NAMALWA (cell line): ENCODE measurements around the gene EIF2B4.
"Not testable (repeated sequence)": the region's sequence is repeated elsewhere in the genome, so short reads cannot be mapped to it uniquely, and the experiment has no call there.

Experiments used
- DNase-seq: peaks from one replicate; pipeline ENCODE4 v3.0.0-alpha.2; 2015; ENCODE audit warnings: low spot score

The EIF2B4 gene

GRCh38 chr2:27336173-27336572 is 34.0 kb downstream of the EIF2B4 start:
- DNase-seq, result no peak

- no peak for DNase-seq
These were observed 34.8 kb downstream of the EIF2B4 start for GRCh38 chr2:27335311-27335710.

- DNase-seq, result no peak
These were observed 45.4 kb downstream of the EIF2B4 start for GRCh38 chr2:27324720-27325119.

- DNase-seq, result no peak
These were observed 46.4 kb downstream of the EIF2B4 start for GRCh38 chr2:27323596-27324285.

GRCh38 chr2:27322766-27323595 is 47.2 kb downstream of the EIF2B4 start, which contains the start of gene MPV17:
TSS of gene MPV17 (minus strand) at chr2:27323097. CDS start at chr2:27322517, 580 bp downstream.
- peak; percentile 89 for DNase-seq

GRCh38 chr2:27322301-27322765 is 47.8 kb downstream of the EIF2B4 start:
- peak; percentile 58 for DNase-seq

- no peak for DNase-seq
These were observed 49.1 kb downstream of the EIF2B4 start for GRCh38 chr2:27320958-27321543.

- not testable (repeated sequence) for DNase-seq
These were observed 50.3 kb downstream of the EIF2B4 start for GRCh38 chr2:27319839-27320238.

GRCh38 chr2:27316655-27317412 is 53.3 kb downstream of the EIF2B4 start:
- no peak for DNase-seq

GRCh38 chr2:27315122-27315521 is 55.0 kb downstream of the EIF2B4 start:
- no peak for DNase-seq

GRCh38 chr2:27314709-27315108 is 55.4 kb downstream of the EIF2B4 start:
- no peak for DNase-seq
